Measurements from ENCODE around the gene PIGU.
"Not testable (repeated sequence)": the region's sequence is repeated elsewhere in the genome, so short reads cannot be mapped to it uniquely, and the experiment has no call there.

The PIGU gene

GRCh38 chr20:34621036-34621343 lies 55.9 kb downstream of the PIGU start:
- ChIA-PET CTCF (no interaction called here), POLR2A (ENCODE audit: low non-redundant PET) (no interaction called here)
- no peak overlapping the region for H3K27ac ChIP-seq
- TF ChIP-seq CTCF (conservative IDR thresholded peaks at IDR 0.05; ENCODE audit: low read depth): no peak
- no peak for DNase-seq (ENCODE audit: low spot score)

GRCh38 chr20:34618676-34619075 lies 58.2 kb downstream of the PIGU start:
- DNase-seq (ENCODE audit: low spot score): no peak
- TF ChIP-seq CTCF (conservative IDR thresholded peaks at IDR 0.05; ENCODE audit: low read depth): no peak
- ChIA-PET POLR2A (ENCODE audit: low non-redundant PET) (interaction anchor here (0.6 kb wide), 1 partner anchor 17 kb away, joined by 3 read pairs; no protein-coding TSS in a partner anchor), CTCF (interaction anchor here (0.6 to 1.0 kb wide), 2 partner anchors 10 to 162 kb away, joined by 3 to 5 read pairs; no protein-coding TSS in a partner anchor)
- no peak overlapping the region for H3K27ac ChIP-seq

- DNase-seq (ENCODE audit: low spot score); POLR2A ChIA-PET (ENCODE audit: low non-redundant PET); H3K27ac ChIP-seq: not testable (repeated sequence)
- CTCF ChIA-PET: interaction anchor here (0.7 kb wide), 1 partner anchor 966 kb away, joined by 3 read pairs; no protein-coding TSS in a partner anchor
Observed at GRCh38 chr20:34616913-34617312, 60.0 kb downstream of the PIGU start.

- no peak for DNase-seq (ENCODE audit: low spot score)
- TF ChIP-seq CTCF (conservative IDR thresholded peaks at IDR 0.05; ENCODE audit: low read depth): no peak
- H3K27ac ChIP-seq: no peak overlapping the region
- ChIA-PET CTCF (interaction anchor here (0.8 kb wide), 1 partner anchor 87 kb away, joined by 6 read pairs; no protein-coding TSS in a partner anchor), POLR2A (ENCODE audit: low non-redundant PET) (no interaction called here)
Observed at GRCh38 chr20:34615477-34615876, 61.4 kb downstream of the PIGU start.

GRCh38 chr20:34611976-34612375 lies 64.9 kb downstream of the PIGU start:
- CTCF ChIA-PET; POLR2A ChIA-PET (ENCODE audit: low non-redundant PET): not testable (repeated sequence)

GRCh38 chr20:34607066-34607465 lies 69.8 kb downstream of the PIGU start:
- POLR2A ChIA-PET (ENCODE audit: low non-redundant PET): no interaction called here
- no peak overlapping the region for H3K27ac ChIP-seq
- no peak for TF ChIP-seq CTCF (conservative IDR thresholded peaks at IDR 0.05; ENCODE audit: low read depth)
- CTCF ChIA-PET: interaction anchor here (0.7 to 0.9 kb wide), 2 partner anchors 15 to 159 kb away, joined by 3 read pairs; no protein-coding TSS in a partner anchor
- DNase-seq (ENCODE audit: low spot score): no peak

More at GRCh38 chr20:34611976-34612375, 64.9 kb downstream of the PIGU start:
- DNase-seq (ENCODE audit: low spot score); H3K27ac ChIP-seq: not testable (repeated sequence)

GRCh38 chr20:34604980-34605788 lies 71.7 kb downstream of the PIGU start:
- ChIA-PET CTCF (no interaction called here), POLR2A (ENCODE audit: low non-redundant PET) (no interaction called here)
- no peak for DNase-seq (ENCODE audit: low spot score)
- H3K27ac ChIP-seq: no peak overlapping the region
- no peak for TF ChIP-seq CTCF (conservative IDR thresholded peaks at IDR 0.05; ENCODE audit: low read depth)

Measured in RWPE1 (cell line).